Loucy (cell line): ENCODE measurements around the gene ASIP.
"Not testable (repeated sequence)": the region's sequence is repeated elsewhere in the genome, so short reads cannot be mapped to it uniquely, and the experiment has no call there.

ENCODE experiments used
- H2AFZ ChIP-seq: fragments of 200-600 bp; sonication (generic); 2 replicates; pipeline ENCODE4 v1.6.0; 2016; ENCODE audit warnings: antibody characterized with exemption, mild to moderate bottlenecking, low read length, moderate library complexity
- H3F3A ChIP-seq: fragments of 200-600 bp; 2 replicates; pipeline ENCODE4 v1.6.0; 2016; ENCODE audit warnings: antibody characterized with exemption, low read depth, mild to moderate bottlenecking
- H3K27me3 ChIP-seq: fragments of 200-600 bp; sonication (generic); 2 replicates; pipeline ENCODE4 v1.6.1; 2014; ENCODE audit warnings: low read length, mild to moderate bottlenecking; ENCODE audit not compliant: insufficient read depth, poor library complexity, severe bottlenecking
- H3K36me3 ChIP-seq: fragments of 200-600 bp; sonication (generic); 2 replicates; pipeline ENCODE4 v1.6.1; 2016; ENCODE audit warnings: low read length; ENCODE audit not compliant: insufficient read depth
- H3K4me1 ChIP-seq: fragments of 200-600 bp; sonication (generic); 2 replicates; pipeline ENCODE4 v1.5.1; 2014; ENCODE audit warnings: low read length, mild to moderate bottlenecking; ENCODE audit not compliant: insufficient read depth, poor library complexity, severe bottlenecking
- H3K4me2 ChIP-seq: fragments of 200-600 bp; sonication (generic); 2 replicates; pipeline ENCODE4 v1.6.0; 2014; ENCODE audit warnings: antibody characterized with exemption, low read length, low read depth, mild to moderate bottlenecking; ENCODE audit not compliant: poor library complexity, severe bottlenecking
- H3K4me3 ChIP-seq: fragments of 200-600 bp; sonication (generic); 2 replicates; pipeline ENCODE4 v1.5.1; 2014; ENCODE audit warnings: low read length, mild to moderate bottlenecking, mixed read lengths; ENCODE audit not compliant: poor library complexity, severe bottlenecking
- H3K79me2 ChIP-seq: fragments of 200-600 bp; sonication (generic); 2 replicates; pipeline ENCODE4 v1.6.1; 2014; ENCODE audit warnings: low read length; ENCODE audit not compliant: insufficient read depth
- H3K9ac ChIP-seq: fragments of 200-600 bp; sonication (generic); 2 replicates; pipeline ENCODE4 v1.6.0; 2014; ENCODE audit warnings: mild to moderate bottlenecking, low read depth, low read length, moderate library complexity; ENCODE audit not compliant: poor library complexity, severe bottlenecking
- H3K9me2 ChIP-seq: fragments of 200-600 bp; sonication (generic); replicated peaks from 2 replicates; pipeline ENCODE4 v1.6.1; 2016; ENCODE audit warnings: low read depth, low read length, mixed read lengths
- H3K9me3 ChIP-seq: fragments of 200-600 bp; sonication (generic); 2 replicates; pipeline ENCODE4 v1.6.1; 2014; ENCODE audit warnings: mild to moderate bottlenecking, antibody characterized with exemption, low read length, low read depth; ENCODE audit not compliant: insufficient read depth
- H4K20me1 ChIP-seq: fragments of 200-600 bp; sonication (generic); 2 replicates; pipeline ENCODE4 v1.6.0; 2014; ENCODE audit warnings: antibody characterized with exemption, low read length, mild to moderate bottlenecking; ENCODE audit not compliant: insufficient read depth, poor library complexity, severe bottlenecking
- EZH2phosphoT487 ChIP-seq: fragments of 200-600 bp; IDR thresholded peaks from 2 replicates; pipeline ENCODE4 v1.6.1; 2018; ENCODE audit warnings: antibody characterized with exemption, mild to moderate bottlenecking, moderate library complexity, borderline replicate concordance
- TF ChIP-seq, protein P1 (sequence below): fragments of 200-600 bp; sonication (generic); conservative IDR thresholded peaks from 2 replicates; pipeline ENCODE4 v1.5.1; 2014; ENCODE audit warnings: mild to moderate bottlenecking, antibody characterized with exemption, low read length

Gene ASIP

DNA sequence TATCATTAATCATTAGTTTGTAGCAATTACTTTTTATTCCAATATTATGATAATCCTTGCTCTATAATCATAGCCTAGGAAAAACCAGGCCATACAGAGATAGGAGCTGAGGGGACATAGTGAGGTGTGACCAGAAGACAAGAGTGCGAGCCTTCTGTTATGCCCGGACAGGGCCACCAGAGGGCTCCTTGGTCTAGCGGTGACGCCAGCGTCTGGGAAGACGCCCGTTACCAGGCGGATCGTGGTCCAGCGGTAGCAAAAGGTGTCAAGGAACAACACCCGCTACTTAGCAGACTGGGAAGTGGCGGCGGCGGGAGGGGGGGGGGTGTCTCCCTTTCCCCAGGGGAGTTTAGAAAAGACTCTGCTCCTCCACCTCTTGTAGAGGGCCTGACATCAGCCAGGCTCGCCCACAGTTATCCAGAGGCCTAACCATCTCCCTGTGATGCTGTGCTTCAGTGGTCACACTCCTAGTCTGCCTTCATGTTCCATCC is 57.1 kb downstream of the ASIP start:
- TF ChIP-seq, protein P1, sequence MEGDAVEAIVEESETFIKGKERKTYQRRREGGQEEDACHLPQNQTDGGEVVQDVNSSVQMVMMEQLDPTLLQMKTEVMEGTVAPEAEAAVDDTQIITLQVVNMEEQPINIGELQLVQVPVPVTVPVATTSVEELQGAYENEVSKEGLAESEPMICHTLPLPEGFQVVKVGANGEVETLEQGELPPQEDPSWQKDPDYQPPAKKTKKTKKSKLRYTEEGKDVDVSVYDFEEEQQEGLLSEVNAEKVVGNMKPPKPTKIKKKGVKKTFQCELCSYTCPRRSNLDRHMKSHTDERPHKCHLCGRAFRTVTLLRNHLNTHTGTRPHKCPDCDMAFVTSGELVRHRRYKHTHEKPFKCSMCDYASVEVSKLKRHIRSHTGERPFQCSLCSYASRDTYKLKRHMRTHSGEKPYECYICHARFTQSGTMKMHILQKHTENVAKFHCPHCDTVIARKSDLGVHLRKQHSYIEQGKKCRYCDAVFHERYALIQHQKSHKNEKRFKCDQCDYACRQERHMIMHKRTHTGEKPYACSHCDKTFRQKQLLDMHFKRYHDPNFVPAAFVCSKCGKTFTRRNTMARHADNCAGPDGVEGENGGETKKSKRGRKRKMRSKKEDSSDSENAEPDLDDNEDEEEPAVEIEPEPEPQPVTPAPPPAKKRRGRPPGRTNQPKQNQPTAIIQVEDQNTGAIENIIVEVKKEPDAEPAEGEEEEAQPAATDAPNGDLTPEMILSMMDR = 0 out of 2 replicates have a peak, but pooled peaks have one; percentile 28
- H3K4me2 ChIP-seq, H4K20me1 ChIP-seq: not testable (repeated sequence)

DNA sequence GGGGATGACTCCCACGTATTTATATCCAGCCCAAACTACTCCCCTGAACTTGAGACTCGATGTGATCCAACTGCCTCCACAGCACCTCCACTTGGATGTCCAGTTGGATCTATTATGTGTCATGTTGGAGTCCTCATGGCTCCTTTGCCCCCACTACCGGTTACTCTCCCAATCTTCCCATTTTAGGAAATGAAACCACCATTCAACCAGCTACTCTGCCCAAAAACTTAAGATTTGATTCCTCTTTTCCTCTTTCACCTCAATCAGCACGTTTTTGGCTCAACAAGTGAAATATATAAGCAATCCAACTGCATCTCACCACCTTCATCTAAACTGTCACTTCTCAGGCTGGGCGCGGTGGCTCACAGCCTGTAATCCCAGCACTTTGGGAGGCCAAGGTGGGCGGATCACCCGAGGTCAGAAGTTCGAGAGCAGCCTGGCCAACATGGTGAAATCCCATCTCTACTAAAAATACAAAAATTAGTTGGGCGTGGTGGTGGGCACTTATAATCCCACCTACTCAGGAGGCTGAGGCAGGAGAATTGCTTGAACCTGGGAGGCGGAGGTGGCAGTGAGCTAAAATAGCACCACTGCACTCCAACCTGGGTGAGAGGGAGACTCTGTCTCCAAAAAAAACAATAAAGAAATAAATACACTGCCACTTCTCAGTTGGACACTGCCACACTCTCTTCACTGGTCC is 58.5 kb downstream of the ASIP start:
- H4K20me1 ChIP-seq = peaks cover 7% of the 10 kb centered on the region
- peaks cover 22% of the 10 kb centered on the region for H3K4me1 ChIP-seq
- H3K9me3 ChIP-seq = no peaks in the 10 kb centered on the region
- peaks cover under 1% of the 10 kb centered on the region; the same call in 1 of the 2 replicates for H3K36me3 ChIP-seq
- H3K4me3 ChIP-seq = no peak overlapping the region
- H3K9ac ChIP-seq = no peak overlapping the region
- no peak for TF ChIP-seq EZH2phosphoT487
- TF ChIP-seq, protein P1 = no peak
- no peak overlapping the region for H2AFZ ChIP-seq
- no peaks in the 10 kb centered on the region for H3K9me2 ChIP-seq
- H3K27me3 ChIP-seq = no peaks in the 10 kb centered on the region
- H3K4me2 ChIP-seq = peak overlapping the region; percentile 84
- no peaks in the 10 kb centered on the region for H3F3A ChIP-seq
- H3K79me2 ChIP-seq = peaks cover 57% of the 10 kb centered on the region

More for the DNA sequence above, 57.1 kb downstream of the ASIP start:
- peaks cover 22% of the 10 kb centered on the region for H3K4me1 ChIP-seq
- not testable (repeated sequence) for H3K9me3 ChIP-seq, H2AFZ ChIP-seq, H3F3A ChIP-seq, H3K4me3 ChIP-seq, H3K27me3 ChIP-seq, H3K9me2 ChIP-seq, H3K9ac ChIP-seq
- H3K79me2 ChIP-seq = peaks cover 57% of the 10 kb centered on the region
- peaks cover 14% of the 10 kb centered on the region; the same call in 1 of the 2 replicates for H3K36me3 ChIP-seq

DNA sequence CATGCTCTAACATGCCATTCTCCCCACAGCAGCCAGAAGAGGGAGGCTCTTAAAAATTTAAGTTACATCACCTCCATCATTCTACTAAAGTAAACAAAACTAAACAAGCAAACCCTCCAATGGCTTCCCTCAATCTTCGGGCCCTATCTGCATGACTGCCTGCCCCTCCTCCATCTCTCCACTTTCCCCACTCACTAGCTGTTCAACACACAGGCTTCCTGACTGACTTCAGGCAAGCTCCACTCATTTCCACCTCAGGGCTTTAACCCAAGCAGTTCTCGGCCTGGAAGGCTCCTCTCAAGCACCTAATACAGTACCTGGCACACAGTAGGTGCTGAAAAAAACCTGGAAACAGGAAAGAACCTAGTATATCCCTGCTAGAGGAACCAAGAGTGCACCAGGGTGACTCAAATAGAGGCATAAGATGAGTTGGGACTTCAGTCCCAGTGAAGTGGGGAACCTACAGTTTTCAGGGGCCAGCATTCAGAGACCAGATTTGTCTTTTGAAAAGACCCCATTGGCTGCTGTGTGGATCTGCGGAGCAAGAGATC is 59.1 kb downstream of the ASIP start:
- Histone ChIP-seq H3K4me1 (peaks cover 22% of the 10 kb centered on the region), H3K27me3 (no peaks in the 10 kb centered on the region), H3K4me3 (peak overlapping the region; percentile 95), H4K20me1 (peaks cover 7% of the 10 kb centered on the region), H3K9me3 (no peaks in the 10 kb centered on the region), H3K9ac (peak overlapping the region; percentile 92), H2AFZ (no peak overlapping the region), H3K36me3 (no peaks in the 10 kb centered on the region), H3K79me2 (peaks cover 57% of the 10 kb centered on the region), H3K4me2 (peak overlapping the region; percentile 84), H3K9me2 (no peaks in the 10 kb centered on the region), H3F3A (no peaks in the 10 kb centered on the region)
- TF ChIP-seq, protein P1 = no peak
- TF ChIP-seq EZH2phosphoT487 = no peak
